HG03571 (cell line): ENCODE measurements around the gene LATS1.
"Not testable (repeated sequence)": the region's sequence is repeated elsewhere in the genome, so short reads cannot be mapped to it uniquely, and the experiment has no call there.

Experiments used
- ATAC-seq: cut with Tn5 transposase; IDR thresholded peaks from one replicate; pipeline ENCODE4 v1.9.1; 2021; ENCODE audit not compliant: unreplicated experiment

Gene LATS1

DNA sequence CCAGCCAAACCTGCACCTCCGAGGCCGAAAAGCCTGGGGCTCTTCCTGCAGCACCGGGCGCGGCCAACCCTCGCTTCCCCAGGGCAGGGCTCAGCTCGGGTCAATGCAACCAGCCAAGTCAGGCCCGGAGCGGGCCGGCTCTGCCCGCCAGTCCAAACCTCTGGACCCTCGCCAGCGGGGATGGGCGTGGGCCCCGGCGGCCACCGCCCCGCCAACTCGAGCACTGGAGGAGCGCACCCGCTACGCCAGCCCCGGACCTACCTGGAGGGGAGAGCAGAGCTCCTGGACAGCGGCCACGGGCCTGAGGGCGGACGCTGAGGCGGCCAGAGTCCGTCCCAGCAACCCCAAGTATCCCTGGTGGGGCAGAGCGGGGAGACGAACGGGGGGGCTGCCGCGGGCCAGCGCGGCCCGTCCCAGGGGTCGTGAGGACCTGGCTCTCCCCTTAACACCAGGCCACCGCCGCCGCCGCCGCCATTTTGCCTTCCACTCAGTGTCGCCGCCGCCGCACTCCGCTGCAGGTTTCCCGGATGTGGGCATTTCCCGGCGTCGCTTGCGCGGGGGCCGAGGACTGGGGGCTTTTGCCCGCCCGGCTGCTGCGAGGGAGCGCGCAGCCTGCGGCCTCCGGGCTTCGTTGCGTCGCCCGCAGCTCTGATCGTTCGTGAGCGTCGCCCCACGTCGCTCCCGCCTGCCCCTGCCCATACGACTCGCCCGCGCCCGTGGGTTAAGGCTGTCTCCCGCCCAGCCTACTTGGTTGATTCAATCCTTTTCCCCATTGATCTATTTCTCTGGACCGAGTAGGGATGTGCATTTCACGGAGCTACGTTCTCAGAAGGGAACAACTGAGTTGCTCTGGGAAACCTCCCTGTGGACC is at the start of gene LATS1:
Gene LATS1 (minus strand): TSS at position 514 of the 871 bp plus-strand sequence. CDS start 15,975 bp downstream, outside the sequence.
- peak; percentile 91 for ATAC-seq

- ATAC-seq: no peak
Observed at GRCh38 chr6:149766156-149766769, 48.4 kb upstream of the LATS1 start.

GRCh38 chr6:149763866-149764265 is 46.0 kb upstream of the LATS1 start:
- no peak for ATAC-seq

DNA sequence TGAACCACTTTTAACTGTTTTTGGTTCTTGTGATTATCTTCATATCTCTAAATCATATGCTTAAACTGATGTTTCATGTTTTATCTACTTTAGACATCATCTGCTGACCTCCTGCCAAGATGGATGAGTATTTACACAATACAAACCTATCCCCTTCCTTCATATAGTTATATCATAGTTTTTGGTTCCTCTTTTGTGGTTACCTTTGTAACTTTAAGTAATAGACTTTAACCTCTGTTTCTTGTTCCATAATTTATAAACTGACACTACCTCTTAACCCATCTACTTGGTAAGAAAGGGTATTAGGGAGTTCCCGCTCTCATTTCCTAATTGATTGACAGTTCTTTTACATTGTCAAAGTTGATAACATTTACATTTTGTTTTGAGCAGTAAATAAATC is 43.5 kb upstream of the LATS1 start:
- peak; percentile 95 for ATAC-seq

DNA sequence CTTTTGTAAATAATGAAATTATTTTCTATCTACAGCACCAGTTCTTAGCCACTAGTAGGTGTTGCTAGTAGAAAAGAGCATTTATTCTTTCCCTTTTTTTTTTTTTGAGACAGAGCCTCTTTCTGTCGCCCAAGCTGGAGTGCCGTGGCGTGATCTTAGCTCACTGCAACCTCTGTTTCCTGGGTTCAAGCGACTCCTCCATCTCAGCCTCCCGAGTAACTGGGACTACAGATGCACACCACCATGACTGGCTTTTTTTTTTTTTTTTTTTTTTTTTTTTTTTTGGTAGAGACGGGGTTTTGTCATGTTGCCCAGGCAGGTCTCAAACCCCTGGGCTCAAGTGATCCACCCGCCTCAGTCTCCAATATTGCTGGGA is 38.3 kb upstream of the LATS1 start:
- no peak for ATAC-seq

GRCh38 chr6:149755300-149756260 is 37.7 kb upstream of the LATS1 start:
- ATAC-seq: peak; percentile 75

GRCh38 chr6:149754548-149754947 is 36.6 kb upstream of the LATS1 start:
- no peak for ATAC-seq

- ATAC-seq: not testable (repeated sequence)
Observed at GRCh38 chr6:149753374-149753637, 35.4 kb upstream of the LATS1 start.

DNA sequence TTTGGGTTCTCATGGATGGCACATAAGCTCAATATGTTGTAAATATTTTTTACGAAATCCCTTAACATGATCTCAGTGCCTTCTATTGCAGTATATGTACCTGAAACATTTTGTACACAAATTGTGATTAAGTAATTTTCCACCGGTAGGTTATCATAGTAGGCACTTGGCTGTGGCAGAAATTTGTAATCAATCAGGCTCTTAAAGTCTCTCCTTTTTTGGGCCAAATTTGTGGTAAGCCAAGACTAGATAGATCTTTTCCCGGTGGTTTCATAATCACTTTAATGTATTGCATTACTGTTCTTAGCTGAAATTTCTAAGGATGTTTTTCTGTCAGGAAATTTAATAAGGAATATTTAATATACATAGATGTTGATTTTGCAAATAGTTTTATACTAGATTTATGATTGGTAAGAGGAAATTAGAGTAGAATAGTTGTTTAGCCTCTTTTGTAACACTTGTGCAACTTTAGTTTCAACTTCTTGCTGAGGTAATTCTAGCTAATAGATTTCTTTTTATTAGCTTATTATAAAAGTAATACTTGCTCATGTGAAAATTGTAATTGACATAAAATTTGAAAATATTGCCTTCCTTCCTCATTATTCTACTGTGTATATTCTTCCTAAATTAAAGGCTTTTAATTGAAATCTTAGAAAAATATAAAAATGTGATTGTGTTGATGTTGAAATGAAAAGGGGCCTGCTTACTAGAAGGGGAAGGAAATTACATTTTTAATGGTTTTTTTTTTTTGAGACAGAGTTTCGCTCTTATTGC is 34.9 kb upstream of the LATS1 start:
- ATAC-seq: no peak

- not testable (repeated sequence) for ATAC-seq
Observed at GRCh38 chr6:149751920-149752319, 34.0 kb upstream of the LATS1 start.

DNA sequence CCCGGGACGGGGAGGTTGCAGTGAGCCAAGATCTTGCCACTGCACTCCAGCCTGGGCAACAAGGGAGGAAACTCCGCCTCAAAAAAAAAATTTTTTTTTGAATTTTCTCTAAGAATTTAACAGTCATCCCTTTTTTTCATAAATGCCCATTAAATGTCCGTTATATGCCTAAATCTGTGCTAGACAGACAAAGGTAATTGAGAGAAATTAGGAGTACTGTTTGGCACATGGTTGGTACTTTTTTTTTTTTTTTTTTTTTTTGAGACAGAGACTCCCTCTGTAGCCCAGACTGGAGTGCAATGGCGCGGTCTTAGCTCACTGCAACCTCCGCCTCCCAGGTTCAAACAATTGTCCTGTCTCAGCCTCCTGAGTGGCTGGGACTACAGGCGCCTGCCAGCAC is 33.3 kb upstream of the LATS1 start:
- no peak for ATAC-seq

DNA sequence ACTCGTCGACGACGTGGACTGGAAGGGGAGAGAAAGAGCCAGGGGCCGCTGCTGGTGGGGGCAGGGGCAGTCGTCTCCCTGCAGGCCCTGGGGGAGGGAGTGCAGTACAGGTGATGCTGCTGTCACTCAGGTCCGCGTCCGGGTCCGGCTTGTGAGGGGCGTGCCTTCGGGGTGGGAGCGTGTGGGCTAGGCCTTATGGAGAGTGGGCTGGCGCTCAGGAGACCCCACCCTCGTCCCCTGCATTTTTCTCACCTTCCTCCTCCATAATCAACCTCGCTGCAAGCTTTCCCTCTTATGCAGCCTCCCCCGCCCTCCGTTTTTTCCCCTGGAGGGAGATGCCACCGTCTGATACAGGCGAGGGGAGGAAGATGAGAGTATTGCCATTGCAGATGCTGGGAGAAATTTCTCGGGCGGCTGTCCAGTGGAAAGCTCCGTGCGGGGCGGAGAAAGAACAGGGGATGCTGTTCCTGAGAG is 32.3 kb upstream of the LATS1 start:
- ATAC-seq: peak; percentile 31

DNA sequence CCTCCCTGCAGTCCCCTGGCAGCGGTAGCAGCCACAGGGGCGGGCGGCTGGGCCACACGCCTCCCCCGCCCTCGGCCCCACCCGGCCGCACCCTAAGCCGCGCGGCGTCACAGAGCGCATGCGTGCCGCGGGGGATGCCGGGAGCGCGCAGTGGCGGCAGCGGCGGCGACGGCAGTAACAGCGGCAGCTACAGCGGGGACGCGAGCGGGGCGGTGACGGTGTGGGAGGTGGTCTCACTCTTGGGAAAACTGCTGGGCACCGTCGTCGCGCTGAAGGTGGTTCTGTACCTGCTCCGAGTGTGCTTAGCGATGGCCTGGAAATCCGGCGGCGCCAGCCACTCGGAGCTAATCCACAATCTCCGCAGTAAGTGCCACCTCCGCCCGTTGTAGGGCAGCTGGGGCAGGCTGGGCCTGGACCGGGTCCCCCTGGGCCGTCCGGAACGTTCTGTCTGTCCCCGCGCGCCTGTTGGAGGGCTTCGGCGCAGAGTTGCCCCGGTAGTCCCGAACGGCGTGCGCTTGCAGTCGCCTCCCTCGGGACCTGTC is 31.8 kb upstream of the LATS1 start, which contains the start of gene PCMT1:
Gene PCMT1 (plus strand): TSS at position 148 of the 542 bp plus-strand sequence. CDS start 161 bp downstream, at position 309.
- ATAC-seq: peak; percentile 86

DNA sequence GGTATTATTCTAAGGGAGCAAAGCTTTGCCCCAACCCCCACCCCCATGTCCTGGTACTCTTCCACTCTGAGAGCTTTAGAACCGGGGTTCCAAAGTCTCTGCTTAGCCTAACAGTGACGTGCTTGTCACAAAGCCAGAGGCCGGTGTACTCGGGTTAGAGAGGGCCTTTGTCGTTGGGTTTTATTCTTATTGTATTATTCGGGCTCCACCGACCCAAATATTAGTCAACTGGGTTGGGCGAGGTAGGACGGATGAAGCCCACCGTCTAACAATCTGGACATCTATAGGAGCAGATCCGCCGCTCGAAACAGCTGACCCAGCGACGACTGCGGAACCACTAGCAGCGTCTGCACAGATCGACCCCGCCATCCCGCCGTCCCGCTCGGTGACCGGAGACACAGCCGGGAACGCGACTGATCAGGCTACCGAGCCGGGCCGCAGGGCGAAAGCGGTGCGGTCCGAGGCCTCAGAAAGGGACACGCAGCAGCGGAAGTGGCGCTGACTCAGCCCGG is 31.2 kb upstream of the LATS1 start:
- ATAC-seq: peak; percentile 1

DNA sequence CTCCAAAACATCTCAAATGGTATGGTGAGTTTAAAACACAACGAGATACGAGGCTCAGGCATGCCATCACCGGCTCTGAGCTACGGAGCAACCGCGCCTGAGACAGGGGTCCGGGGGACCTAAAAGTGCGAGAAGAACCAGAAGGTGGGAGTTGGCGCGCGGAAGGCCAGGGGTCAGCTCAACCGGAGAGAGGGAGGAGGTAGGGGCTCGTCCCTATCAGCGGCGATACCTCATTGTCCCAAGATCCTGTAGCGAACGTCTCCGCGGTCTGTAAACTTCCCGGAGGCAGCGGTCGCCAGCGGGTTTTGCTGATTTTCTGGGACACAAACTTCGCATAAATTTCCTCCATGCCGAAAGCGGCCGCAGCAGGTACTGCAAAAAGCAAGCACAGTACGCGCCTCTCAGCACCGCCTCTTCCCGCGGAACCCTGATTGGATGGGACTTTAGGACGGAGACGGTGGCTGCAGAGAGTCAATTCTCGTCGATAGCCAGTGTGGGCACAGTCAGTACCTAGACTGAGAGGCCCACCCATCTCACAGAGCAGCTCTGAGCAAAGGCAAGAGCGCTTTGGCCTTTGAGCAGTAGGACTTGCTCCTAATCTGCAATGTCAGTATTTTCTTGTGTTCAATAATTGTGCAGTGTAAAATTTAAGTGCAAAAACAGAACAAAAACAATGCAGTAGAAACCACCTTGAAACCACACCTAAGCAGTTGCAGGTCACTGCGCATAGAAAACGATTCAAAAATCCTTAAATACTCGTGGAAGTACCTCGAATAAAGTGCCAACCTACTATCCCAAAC is 28.4 kb upstream of the LATS1 start, which contains the start of gene NUP43:
Gene NUP43 (minus strand): TSS at position 383 of the 800 bp plus-strand sequence. CDS start 34 bp downstream, at position 349.
- peak; percentile 48 for ATAC-seq

GRCh38 chr6:149745252-149745651 is 27.4 kb upstream of the LATS1 start:
- ATAC-seq: not testable (repeated sequence)

- ATAC-seq: no peak
Observed at GRCh38 chr6:149734915-149735314, 17.0 kb upstream of the LATS1 start.

GRCh38 chr6:149733089-149733720 is 15.3 kb upstream of the LATS1 start:
- no peak for ATAC-seq
